Activated gamma-delta T cell treated with Interleukin-2 at 50 U/mL for 16 hours (primary cell): ENCODE data around the gene ATG2A.
A peak's percentile ranks its signal among the peaks of the same experiment; 100 is the strongest.

Source experiments
- DNase-seq: peaks from one replicate; pipeline ENCODE4 v3.0.0-alpha.2; 2020

The ATG2A gene

GRCh38 chr11:64923944-64924909, 7.2 kb upstream of the ATG2A start, which contains the start of gene PPP2R5B:
PPP2R5B (plus strand) TSS chr11:64924689; CDS start chr11:64925735, 1,046 bp downstream.
- peak; percentile 89 for DNase-seq

- no peak for DNase-seq
These were observed 6.2 kb upstream of the ATG2A start for GRCh38 chr11:64923151-64923661.

- no peak for DNase-seq
These were observed 4.4 kb upstream of the ATG2A start for GRCh38 chr11:64921384-64921783.

GRCh38 chr11:64920124-64920523, 3.1 kb upstream of the ATG2A start:
- no peak for DNase-seq

- DNase-seq, result no peak
These were observed 2.6 kb upstream of the ATG2A start for GRCh38 chr11:64919627-64920026.

GRCh38 chr11:64918017-64918416, 1.0 kb upstream of the ATG2A start:
- no peak for DNase-seq

GRCh38 chr11:64917663-64917995, 620 bp upstream of the ATG2A start:
- DNase-seq, result no peak

GRCh38 chr11:64916040-64916774, 802 bp downstream of the ATG2A start:
- peak; percentile 37 for DNase-seq

- DNase-seq, result no peak
These were observed 1.6 kb downstream of the ATG2A start for GRCh38 chr11:64915376-64915887.

GRCh38 chr11:64914123-64914522, 2.9 kb downstream of the ATG2A start:
- no peak for DNase-seq

GRCh38 chr11:64913171-64913727, 3.8 kb downstream of the ATG2A start:
- no peak for DNase-seq

- DNase-seq, result no peak
These were observed 5.3 kb downstream of the ATG2A start for GRCh38 chr11:64911689-64912088.

- DNase-seq, result no peak
These were observed 5.9 kb downstream of the ATG2A start for GRCh38 chr11:64911142-64911541.

- DNase-seq, result no peak
These were observed 6.4 kb downstream of the ATG2A start for GRCh38 chr11:64910451-64911093.

GRCh38 chr11:64909653-64910343, 7.2 kb downstream of the ATG2A start:
- DNase-seq, result no peak

- DNase-seq, result no peak
These were observed 8.2 kb downstream of the ATG2A start for GRCh38 chr11:64908766-64909165.

- no peak for DNase-seq
These were observed 10.7 kb downstream of the ATG2A start for GRCh38 chr11:64906314-64906635.

- DNase-seq, result no peak
These were observed 11.3 kb downstream of the ATG2A start for GRCh38 chr11:64905516-64906313.

GRCh38 chr11:64903291-64903833, 13.6 kb downstream of the ATG2A start:
- no peak for DNase-seq

GRCh38 chr11:64902102-64902900, 14.7 kb downstream of the ATG2A start:
- DNase-seq, result no peak
